ENCODE results near the gene IDH1.

IDH1 gene

GRCh38 chr2:208204166-208204565, 50.7 kb downstream of the IDH1 start:
- H3K9ac ChIP-seq (ENCODE audit: low read depth, low read length), result no peak overlapping the region
- no peak overlapping the region for H3K4me2 ChIP-seq (ENCODE audit: low read length)
- H3K9me3 ChIP-seq (replicated peaks; ENCODE audit: low read length), result no peaks in the 10 kb centered on the region
- H3K4me3 ChIP-seq (ENCODE audit: low read length), result no peak overlapping the region
- H3K36me3 ChIP-seq (ENCODE audit: insufficient read depth, low read length), result no peaks in the 10 kb centered on the region
- H3K27me3 ChIP-seq (ENCODE audit: control insufficient read depth, insufficient read depth, low read length), result no peaks in the 10 kb centered on the region
- no peaks in the 10 kb centered on the region for H3K4me1 ChIP-seq (ENCODE audit: control insufficient read depth, insufficient read depth, low read length)

DNA sequence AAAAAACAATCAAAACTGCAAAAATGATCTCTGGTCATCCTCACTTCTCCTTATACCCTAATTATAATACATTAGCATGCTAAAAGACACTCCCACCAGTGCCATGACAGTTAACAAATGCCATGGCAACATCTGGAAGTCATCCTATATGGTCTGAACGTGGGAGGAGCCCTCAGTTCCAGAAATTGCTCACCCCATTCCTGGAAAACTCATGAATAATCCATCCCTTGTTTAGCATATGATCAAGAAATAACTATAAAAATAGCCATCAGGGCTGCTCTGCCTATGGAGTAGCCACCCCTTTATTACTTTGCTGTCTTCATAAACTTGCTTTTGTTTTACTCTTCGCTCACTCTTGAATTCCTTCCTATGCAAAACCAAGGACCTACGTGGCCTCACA, 59.3 kb downstream of the IDH1 start:
- no peak overlapping the region for H3K4me3 ChIP-seq (ENCODE audit: low read length)
- H3K9ac ChIP-seq (ENCODE audit: low read depth, low read length), result no peak overlapping the region
- H3K36me3 ChIP-seq (ENCODE audit: insufficient read depth, low read length), result no peaks in the 10 kb centered on the region
- H3K4me1 ChIP-seq (ENCODE audit: control insufficient read depth, insufficient read depth, low read length), result no peaks in the 10 kb centered on the region
- peaks cover 8% of the 10 kb centered on the region for H3K27me3 ChIP-seq (ENCODE audit: control insufficient read depth, insufficient read depth, low read length)
- no peaks in the 10 kb centered on the region for H3K9me3 ChIP-seq (replicated peaks; ENCODE audit: low read length)
- no peak overlapping the region for H3K4me2 ChIP-seq (ENCODE audit: low read length)

DNA sequence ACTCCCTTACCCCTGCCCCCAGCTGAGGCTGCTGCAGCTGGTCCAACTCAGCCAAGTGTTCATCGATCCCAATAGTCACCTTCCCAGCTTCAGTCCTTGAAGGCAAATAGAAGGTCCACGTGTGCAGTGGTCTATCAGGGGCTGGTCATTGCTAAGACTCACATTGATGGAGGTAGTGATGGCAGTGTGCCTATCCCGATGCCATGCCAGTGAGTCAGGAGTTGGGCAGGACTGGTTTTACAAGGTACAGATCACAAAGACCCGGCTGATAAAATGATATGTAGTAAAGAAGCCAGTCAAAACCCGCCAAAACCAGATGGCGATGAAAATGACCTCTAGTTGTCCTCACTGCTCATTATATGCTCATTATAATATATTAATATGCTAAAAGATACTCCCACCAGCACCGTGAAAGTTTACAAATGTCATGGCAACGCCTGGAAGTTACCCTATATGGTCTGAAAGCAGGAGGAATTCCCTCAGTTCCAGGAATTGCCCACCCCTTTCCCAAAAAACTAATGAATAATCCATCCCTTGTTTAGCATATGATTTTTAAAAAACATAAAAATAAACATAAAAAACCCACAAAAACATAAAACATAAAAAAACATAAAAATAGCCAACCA, 62.1 kb downstream of the IDH1 start:
- Histone ChIP-seq H3K9me3 (replicated peaks; ENCODE audit: low read length) (no peaks in the 10 kb centered on the region), H3K4me3 (ENCODE audit: low read length) (no peak overlapping the region), H3K4me1 (ENCODE audit: control insufficient read depth, insufficient read depth, low read length) (no peaks in the 10 kb centered on the region), H3K36me3 (ENCODE audit: insufficient read depth, low read length) (no peaks in the 10 kb centered on the region), H3K27me3 (ENCODE audit: control insufficient read depth, insufficient read depth, low read length) (peaks cover 10% of the 10 kb centered on the region), H3K4me2 (ENCODE audit: low read length) (no peak overlapping the region), H3K9ac (ENCODE audit: low read depth, low read length) (no peak overlapping the region)

DNA sequence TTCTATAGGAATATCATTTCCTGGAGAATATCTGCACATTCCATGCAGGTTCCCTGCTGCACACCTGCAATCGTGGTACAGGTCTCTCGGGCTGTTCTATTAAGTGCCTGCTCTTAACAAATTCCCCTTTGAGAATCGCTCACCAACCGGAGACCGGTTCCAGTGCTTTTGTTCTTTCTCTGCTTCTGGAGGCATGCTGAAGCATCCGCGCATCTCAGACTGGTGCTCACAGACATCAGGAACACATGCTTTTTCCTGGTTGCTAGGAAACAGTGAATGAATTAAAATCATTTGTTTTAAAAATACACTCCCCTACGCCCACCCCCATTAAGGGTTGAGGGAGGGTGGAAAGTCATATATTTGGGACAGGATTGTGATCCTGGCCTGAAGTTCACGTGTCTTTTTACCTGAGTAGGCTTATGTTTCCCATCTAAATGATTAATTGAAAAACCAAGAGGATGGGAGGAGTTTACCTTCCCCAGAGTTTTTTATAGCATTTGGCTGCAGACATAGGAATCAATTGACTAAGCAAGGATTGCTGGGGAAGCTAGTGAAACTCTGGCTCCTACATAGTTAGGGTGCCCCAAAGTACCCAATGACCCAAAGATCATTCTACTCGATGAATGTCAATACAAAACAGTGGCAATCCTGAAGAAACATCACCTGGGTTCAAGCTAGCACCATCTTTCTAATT, 64.9 kb downstream of the IDH1 start, which contains the start of gene C2orf80:
C2orf80 (minus strand) TSS at position 221 of the 694 bp plus-strand sequence. CDS start 3,044 bp downstream, outside the sequence.
- Histone ChIP-seq H3K27me3 (ENCODE audit: control insufficient read depth, insufficient read depth, low read length) (peaks cover 14% of the 10 kb centered on the region), H3K36me3 (ENCODE audit: insufficient read depth, low read length) (no peaks in the 10 kb centered on the region), H3K4me1 (ENCODE audit: control insufficient read depth, insufficient read depth, low read length) (no peaks in the 10 kb centered on the region), H3K4me2 (ENCODE audit: low read length) (no peak within 1 kb of the TSS), H3K9me3 (replicated peaks; ENCODE audit: low read length) (no peaks in the 10 kb centered on the region), H3K4me3 (ENCODE audit: low read length) (no peak within 1 kb of the TSS), H3K9ac (ENCODE audit: low read depth, low read length) (no peak within 1 kb of the TSS)

- no peaks in the 10 kb centered on the region for H3K9me3 ChIP-seq (replicated peaks; ENCODE audit: low read length)
- no peak overlapping the region for H3K9ac ChIP-seq (ENCODE audit: low read depth, low read length)
- H3K27me3 ChIP-seq (ENCODE audit: control insufficient read depth, insufficient read depth, low read length), result peaks cover 20% of the 10 kb centered on the region
- no peaks in the 10 kb centered on the region for H3K36me3 ChIP-seq (ENCODE audit: insufficient read depth, low read length)
- H3K4me1 ChIP-seq (ENCODE audit: control insufficient read depth, insufficient read depth, low read length), result no peaks in the 10 kb centered on the region
- H3K4me2 ChIP-seq (ENCODE audit: low read length), result no peak overlapping the region
- no peak overlapping the region for H3K4me3 ChIP-seq (ENCODE audit: low read length)
Observed at GRCh38 chr2:208189069-208189809, 65.6 kb downstream of the IDH1 start.

DNA sequence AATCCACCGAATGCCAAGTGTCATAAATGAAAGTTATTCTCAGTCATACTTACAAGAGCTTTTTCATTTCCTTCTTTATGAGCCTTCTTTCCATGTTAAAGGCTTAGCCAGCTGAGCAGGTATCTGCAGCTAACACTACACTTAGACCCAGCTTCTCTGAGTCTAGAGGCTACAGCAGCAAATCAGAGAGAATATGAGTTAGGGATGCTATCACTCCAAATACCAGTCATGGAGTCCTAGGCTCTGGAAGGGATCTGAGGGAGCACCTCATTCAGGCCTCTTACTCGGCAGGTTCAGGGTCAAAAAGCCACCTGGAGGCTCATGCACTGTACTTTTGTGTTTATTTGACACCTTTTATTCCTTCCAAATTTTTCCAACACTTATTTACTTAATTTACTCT, 68.0 kb downstream of the IDH1 start:
- no peaks in the 10 kb centered on the region for H3K4me1 ChIP-seq (ENCODE audit: control insufficient read depth, insufficient read depth, low read length)
- H3K4me2 ChIP-seq (ENCODE audit: low read length), result no peak overlapping the region
- peaks cover 23% of the 10 kb centered on the region for H3K27me3 ChIP-seq (ENCODE audit: control insufficient read depth, insufficient read depth, low read length)
- H3K4me3 ChIP-seq (ENCODE audit: low read length), result no peak overlapping the region
- no peak overlapping the region for H3K9ac ChIP-seq (ENCODE audit: low read depth, low read length)
- no peaks in the 10 kb centered on the region for H3K9me3 ChIP-seq (replicated peaks; ENCODE audit: low read length)
- H3K36me3 ChIP-seq (ENCODE audit: insufficient read depth, low read length), result no peaks in the 10 kb centered on the region

DNA sequence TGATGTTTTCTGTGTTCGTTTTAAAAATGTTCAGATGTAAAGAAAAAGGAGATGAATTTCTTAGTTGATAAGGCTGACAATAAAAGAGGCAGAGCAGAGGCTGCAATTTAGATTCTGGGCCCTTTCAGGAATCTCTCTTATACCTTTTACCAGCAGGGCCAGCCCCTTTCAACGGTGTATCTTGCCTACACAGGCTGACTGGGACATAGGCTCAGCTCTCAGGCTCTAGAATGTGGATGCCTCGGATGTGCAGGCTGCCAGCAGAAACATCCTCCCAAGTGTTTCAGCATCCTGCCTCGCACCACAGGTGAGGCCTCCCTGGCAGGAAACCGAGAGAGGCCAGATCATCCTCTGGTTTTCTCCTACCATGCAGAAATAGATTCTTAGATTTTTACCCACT, 68.4 kb downstream of the IDH1 start:
- Histone ChIP-seq H3K4me1 (ENCODE audit: control insufficient read depth, insufficient read depth, low read length) (no peaks in the 10 kb centered on the region), H3K9ac (ENCODE audit: low read depth, low read length) (no peak overlapping the region), H3K9me3 (replicated peaks; ENCODE audit: low read length) (no peaks in the 10 kb centered on the region), H3K4me3 (ENCODE audit: low read length) (no peak overlapping the region), H3K27me3 (ENCODE audit: control insufficient read depth, insufficient read depth, low read length) (peaks cover 23% of the 10 kb centered on the region), H3K4me2 (ENCODE audit: low read length) (no peak overlapping the region), H3K36me3 (ENCODE audit: insufficient read depth, low read length) (no peaks in the 10 kb centered on the region)
